ENCODE results near the gene ADAMTSL2. TPM values are rescaled to one million over a fixed set of nuclear protein-coding genes. Genes with fewer than 3 reads are reported as not detected.
"Not testable (repeated sequence)": the region's sequence is repeated elsewhere in the genome, so short reads cannot be mapped to it uniquely, and the experiment has no call there.

The ADAMTSL2 gene
- polyA plus RNA-seq, 4 donors: 1.7 to 38.7 (median 2.5) TPM

- DNase-seq (ENCODE audit: low read depth in 4 of 4, low spot score in 3 of 4): no peak
Measured at GRCh38 chr9:133553973-133554713, 19.6 kb downstream of the ADAMTSL2 start.

GRCh38 chr9:133554729-133555128 is 20.2 kb downstream of the ADAMTSL2 start:
- no peak for DNase-seq (ENCODE audit: low read depth in 4 of 4, low spot score in 3 of 4)

- no peak for DNase-seq (ENCODE audit: low read depth in 4 of 4, low spot score in 3 of 4)
Measured at GRCh38 chr9:133556354-133556753, 21.9 kb downstream of the ADAMTSL2 start.

GRCh38 chr9:133557581-133557980 is 23.1 kb downstream of the ADAMTSL2 start:
- no peak for DNase-seq (ENCODE audit: low read depth in 4 of 4, low spot score in 3 of 4)

- no peak for DNase-seq (ENCODE audit: low read depth in 4 of 4, low spot score in 3 of 4)
Measured at GRCh38 chr9:133558191-133559126, 24.0 kb downstream of the ADAMTSL2 start.

- no peak for DNase-seq (ENCODE audit: low read depth in 4 of 4, low spot score in 3 of 4)
Measured at GRCh38 chr9:133560311-133560710, 25.8 kb downstream of the ADAMTSL2 start.

- no peak for DNase-seq (ENCODE audit: low read depth in 4 of 4, low spot score in 3 of 4)
Measured at GRCh38 chr9:133560944-133561343, 26.4 kb downstream of the ADAMTSL2 start.

- no peak for DNase-seq (ENCODE audit: low read depth in 4 of 4, low spot score in 3 of 4)
Measured at GRCh38 chr9:133561976-133562554, 27.6 kb downstream of the ADAMTSL2 start.

- DNase-seq (ENCODE audit: low read depth in 4 of 4, low spot score in 3 of 4): no peak
Measured at GRCh38 chr9:133562611-133563290, 28.2 kb downstream of the ADAMTSL2 start.

GRCh38 chr9:133563291-133563796 is 28.8 kb downstream of the ADAMTSL2 start:
- no peak for DNase-seq (ENCODE audit: low read depth in 4 of 4, low spot score in 3 of 4)

- not testable (repeated sequence) for DNase-seq (ENCODE audit: low read depth in 4 of 4, low spot score in 3 of 4)
Measured at GRCh38 chr9:133563814-133564213, 29.3 kb downstream of the ADAMTSL2 start.

- no peak for DNase-seq (ENCODE audit: low read depth in 4 of 4, low spot score in 3 of 4)
Measured at GRCh38 chr9:133564451-133565116, 30.1 kb downstream of the ADAMTSL2 start.

GRCh38 chr9:133566382-133566781 is 31.9 kb downstream of the ADAMTSL2 start:
- DNase-seq (ENCODE audit: low read depth in 4 of 4, low spot score in 3 of 4): no peak

- no peak for DNase-seq (ENCODE audit: low read depth in 4 of 4, low spot score in 3 of 4)
Measured at GRCh38 chr9:133566817-133567216, 32.3 kb downstream of the ADAMTSL2 start.

GRCh38 chr9:133568186-133568585 is 33.7 kb downstream of the ADAMTSL2 start:
- DNase-seq (ENCODE audit: low read depth in 4 of 4, low spot score in 3 of 4): no peak

GRCh38 chr9:133569121-133569785 is 34.7 kb downstream of the ADAMTSL2 start:
- no peak for DNase-seq (ENCODE audit: low read depth in 4 of 4, low spot score in 3 of 4)

GRCh38 chr9:133569891-133570690 is 35.6 kb downstream of the ADAMTSL2 start:
- DNase-seq (ENCODE audit: low read depth in 4 of 4, low spot score in 3 of 4): no peak

GRCh38 chr9:133570691-133571080 is 36.2 kb downstream of the ADAMTSL2 start:
- DNase-seq (ENCODE audit: low read depth in 4 of 4, low spot score in 3 of 4): no peak

Data from left renal pelvis (tissue), 4 donors.